Nucleus accumbens (tissue), 56 donors: ENCODE measurements around the gene IFI44.

ENCODE experiments used
- DNase-seq, 56 donors: peaks; one replicate each; lab custom pipeline; 2025; lab: John Stamatoyannopoulos, UW

Gene IFI44

DNA sequence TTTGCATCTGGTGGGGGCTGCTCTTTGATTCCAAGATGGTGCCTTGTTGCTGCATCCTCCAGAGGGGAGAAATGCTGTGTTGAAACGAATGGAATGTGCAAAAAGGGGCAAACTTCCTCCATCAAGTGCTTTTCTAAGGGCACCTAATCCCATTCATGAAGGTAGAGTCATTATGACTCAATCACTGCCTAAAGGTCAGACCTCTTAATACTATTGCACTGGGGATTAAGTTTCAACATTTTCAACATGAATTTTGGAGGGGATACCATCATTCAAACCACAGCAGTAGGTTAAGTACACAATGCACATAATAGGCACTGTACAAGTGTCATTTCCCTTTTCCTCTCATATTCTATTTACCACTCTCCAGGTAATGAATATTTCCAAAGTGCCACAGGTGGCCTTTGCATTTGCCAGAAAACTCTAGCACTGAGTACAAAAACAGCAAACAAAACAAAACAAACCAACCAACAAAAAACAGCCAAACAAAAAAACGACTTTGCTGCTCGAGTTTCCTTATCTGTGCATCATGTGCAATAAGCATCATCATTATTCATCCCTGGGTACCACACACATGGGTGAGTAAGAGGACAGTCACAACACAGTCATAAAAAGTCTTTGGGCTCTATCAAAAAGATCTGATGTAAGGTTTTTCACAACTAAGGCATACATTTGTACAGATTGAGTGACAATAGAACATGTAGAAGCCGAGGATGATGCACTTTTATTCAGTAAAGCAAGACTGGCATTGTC, 42.5 kb downstream of the IFI44 start:
- DNase-seq = no peak

- no peak for DNase-seq
Measured at GRCh38 chr1:78699813-78700212, 50.2 kb downstream of the IFI44 start.

DNA sequence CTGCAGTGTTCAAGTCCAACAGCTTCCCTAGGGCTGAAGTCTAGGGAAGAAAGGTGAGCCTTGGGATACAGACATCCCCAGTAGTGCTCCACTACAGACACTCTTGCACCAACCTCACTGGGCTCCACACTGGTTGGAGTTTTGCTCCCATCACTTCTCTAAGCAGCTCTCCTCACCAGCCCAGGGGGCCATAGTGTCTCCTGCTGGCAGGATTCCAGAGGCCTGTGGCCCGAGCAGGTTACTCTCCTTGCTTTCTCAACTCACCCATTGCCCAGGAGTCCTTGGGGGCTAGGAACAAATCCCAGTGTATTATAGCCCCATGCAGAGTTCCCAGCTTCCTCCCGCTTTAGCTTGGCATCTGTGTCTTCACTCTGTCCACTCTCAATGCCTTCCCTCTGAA, 52.8 kb downstream of the IFI44 start:
- no peak for DNase-seq

DNA sequence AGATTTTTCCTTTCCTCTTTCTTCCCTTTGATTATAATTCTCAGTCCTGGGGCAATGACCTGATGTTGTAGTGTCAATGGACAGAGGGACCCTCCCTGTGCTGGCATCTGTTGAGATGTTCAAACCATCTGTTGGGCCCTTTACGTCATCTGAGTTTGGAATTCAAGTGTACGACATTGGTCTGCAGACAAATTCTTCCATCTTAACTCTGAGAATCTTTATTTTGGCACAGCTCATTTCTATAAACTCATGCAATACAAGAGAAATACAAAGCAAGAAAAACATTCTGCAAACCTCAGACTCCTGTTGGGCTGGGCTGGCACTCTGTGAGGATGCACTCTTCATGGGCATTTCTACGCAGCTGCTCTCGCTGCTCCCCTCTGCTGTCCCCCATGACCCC, 54.2 kb downstream of the IFI44 start:
- DNase-seq = no peak

GRCh38 chr1:78712467-78713051, 62.9 kb downstream of the IFI44 start:
- no peak for DNase-seq

- no peak for DNase-seq
Measured at GRCh38 chr1:78713297-78713696, 63.7 kb downstream of the IFI44 start.
